C4-2B (cell line): Measurements from ENCODE around the gene TPM4.

Experiments used
- CTCF ChIP-seq: fragments of 450-650 bp; conservative IDR thresholded peaks from 2 replicates; pipeline ENCODE4 v1.5.1; 2017; ENCODE audit warnings: mild to moderate bottlenecking
- ZFX ChIP-seq: fragments of 450-650 bp; IDR thresholded peaks from 2 replicates; pipeline ENCODE4 v1.6.1; 2017

DNA sequence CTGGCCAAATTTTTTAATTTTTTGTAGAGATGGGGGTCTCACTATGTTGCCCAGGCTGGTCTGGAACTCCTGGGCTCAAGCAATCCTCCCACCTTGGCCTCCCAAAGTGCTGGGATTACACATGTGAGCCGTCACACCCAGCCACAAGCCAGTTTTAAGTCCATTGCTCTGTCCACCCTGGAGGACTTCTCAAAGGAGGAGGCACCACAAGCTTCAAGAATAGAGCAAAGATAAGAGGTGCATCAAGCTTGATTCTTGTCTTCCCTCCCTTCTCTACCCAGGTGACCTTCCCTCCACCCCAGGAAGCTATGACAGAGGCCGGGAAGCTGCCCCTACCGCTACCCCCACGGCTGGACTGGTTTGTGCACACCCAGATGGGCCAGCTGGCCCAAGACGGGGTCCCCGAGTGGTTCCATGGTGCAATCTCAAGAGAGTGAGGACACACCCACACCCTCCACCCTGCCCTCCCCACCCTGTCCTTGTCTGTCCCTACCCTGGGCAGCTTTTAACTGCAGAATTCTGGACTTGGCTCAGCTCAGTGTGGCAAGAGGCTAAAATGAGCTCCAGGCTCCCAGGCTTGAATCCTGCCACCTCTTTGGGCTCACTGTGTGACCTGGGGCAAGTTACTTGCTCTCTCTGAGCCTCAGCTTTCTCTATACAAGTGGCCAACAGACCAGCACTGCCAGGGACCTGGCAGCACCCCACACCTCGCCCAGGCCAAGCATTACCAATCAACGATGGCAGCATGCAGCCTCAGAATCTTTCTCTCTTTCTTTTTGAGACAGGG is 72.3 kb downstream of the TPM4 start:
- TF ChIP-seq ZFX (no peak), CTCF (no peak)
